HS-27A (cell line): ENCODE data around the gene PNPLA7.

ENCODE experiments used
- DNase-seq: peaks from one replicate; pipeline ENCODE4 v3.0.0-alpha.2; 2012; ENCODE audit warnings: low read depth, missing footprints

Gene PNPLA7

GRCh38 chr9:137434498-137435380, 115.5 kb downstream of the PNPLA7 start:
- no peak for DNase-seq

GRCh38 chr9:137433916-137434431, 116.2 kb downstream of the PNPLA7 start:
- no peak for DNase-seq

- no peak for DNase-seq
Measured at GRCh38 chr9:137433349-137433915, 116.8 kb downstream of the PNPLA7 start.

- no peak for DNase-seq
Measured at GRCh38 chr9:137432687-137433348, 117.4 kb downstream of the PNPLA7 start.

GRCh38 chr9:137431416-137431931, 118.7 kb downstream of the PNPLA7 start:
- DNase-seq = no peak

GRCh38 chr9:137430723-137431415, 119.3 kb downstream of the PNPLA7 start:
- DNase-seq = no peak

- DNase-seq = no peak
Measured at GRCh38 chr9:137429974-137430722, 120.1 kb downstream of the PNPLA7 start.

GRCh38 chr9:137429546-137429890, 120.7 kb downstream of the PNPLA7 start:
- DNase-seq = no peak

GRCh38 chr9:137428841-137429545, 121.2 kb downstream of the PNPLA7 start:
- DNase-seq = no peak

GRCh38 chr9:137428311-137428630, 121.9 kb downstream of the PNPLA7 start:
- no peak for DNase-seq

GRCh38 chr9:137427454-137428310, 122.5 kb downstream of the PNPLA7 start:
- DNase-seq = no peak

- DNase-seq = no peak
Measured at GRCh38 chr9:137426018-137426681, 124.1 kb downstream of the PNPLA7 start.

- DNase-seq = no peak
Measured at GRCh38 chr9:137423514-137424291, 126.5 kb downstream of the PNPLA7 start.

GRCh38 chr9:137422604-137423513, 127.3 kb downstream of the PNPLA7 start, which contains the start of the genes EXD3 and NOXA1:
Gene EXD3, minus strand, starts transcription at chr9:137423162. Its CDS starts 27,805 bp downstream, at chr9:137395357.
Gene NOXA1, plus strand, starts transcription at chr9:137423393. Its CDS starts 137 bp downstream, at chr9:137423530.
- DNase-seq = peak; percentile 46

GRCh38 chr9:137421838-137422603, 128.2 kb downstream of the PNPLA7 start:
- no peak for DNase-seq
